Pancreas (tissue), 10 donors: ENCODE measurements around the gene EFCAB6. TPM values are rescaled to one million over a fixed set of nuclear protein-coding genes. Genes with fewer than 3 reads are reported as not detected.

Experiments
- ATAC-seq, 4 donors: fragments of 200-7000 bp; cut with Tn5 transposase; one replicate each; pipeline versions ENCODE4 v1.8.0 to v1.9.1; 2020; ENCODE audit warnings: mild to moderate bottlenecking in 4 of 4, moderate library complexity in 4 of 4
- DNase-seq, 6 donors: peaks; one replicate each; pipeline ENCODE4 v3.0.0-alpha.2; 2020
- FAIRE-seq: peaks from 2 replicates; lab custom pipeline; 2012; peaks lifted over from hg19 to GRCh38; lab: Jason Lieb, UNC
- H3K27ac ChIP-seq, 4 donors: fragments of 200-600 bp; sonication (generic); 1 replicate in 3 of 4; 2 replicates in 1 of 4; pipeline versions ENCODE4 v1.5.0 to v1.8.0; 2020
- H3K27me3 ChIP-seq, 4 donors: fragments of 200-600 bp; one replicate each; pipeline ENCODE4 v1.8.0; 2021
- H3K36me3 ChIP-seq, 3 donors: fragments of 200-600 bp; sonication (generic) in 1 of 3; one replicate each; pipeline versions ENCODE4 v1.5.0 to v1.8.0; 2020 to 2021
- H3K4me1 ChIP-seq, 3 donors: fragments of 200-600 bp; one replicate each; pipeline ENCODE4 v1.8.0; 2021
- H3K4me3 ChIP-seq, 4 donors: fragments of 200-600 bp; sonication (generic) in 2 of 4; one replicate each; pipeline versions ENCODE4 v1.5.0 to v1.8.0; 2020 to 2021
- H3K9me3 ChIP-seq, 4 donors: fragments of 200-600 bp; one replicate each; pipeline ENCODE4 v1.8.0; 2021
- WGBS, 2 donors: extraction: QIAGEN DNeasy Blood & Tissue Kit; methylation state at CpG; one replicate each; pipeline ENCODE4 v1.1.7; 2013; 5-methylcytosine and 5-hydroxymethylcytosine counted together
- intact Hi-C, 3 donors: fragments of 100-400 bp; cut with DNase I; formaldehyde crosslinking; loops; one replicate each; pipeline versions ENCODE4 v1.11.1 to v1.14.2; 2022
- polyA plus RNA-seq, 2 donors: library from polyadenylated mRNA; stranded (reverse); fragments of 200-250 nt; gene quantifications; one replicate each; pipeline ENCODE4 v1.2.3, GENCODE V29; 2013
- total RNA-seq, 6 donors: library from RNA; stranded (reverse); fragmentation: NEBNext Ultra II Directional in 4 of 6; extraction: Animal tissue kit (Norgen Biotek cat#: 25700) in 4 of 6; gene quantifications; one replicate each; pipeline versions ENCODE4 v1.2.1 to v1.2.4, GENCODE V29; 2021 to 2023
- TF ChIP-seq, protein P1 (sequence below), 4 donors: fragments of 200-600 bp; sonication (generic) in 3 of 4; IDR thresholded peaks; one replicate each; pipeline versions ENCODE4 v1.5.0 to v1.8.0; 2021; ENCODE audit warnings: antibody characterized with exemption in 4 of 4
- donor health status: healthy with polysubstance abuse.
- donor health status: DM: no; HTN: no; CAD: no; lungs with moderate emphysema.
- donor health status: DM: no; HTN: no; CAD: no.
- donor health status: control.
- donor health status: control.
- donor health status: Bipolar disorder and iron deficiency.
- donor health status: DM: yes; HTN: yes; CAD: no.
- donor health status: DM: no; HTN: no; CAD: no.
- donor health status: DM: no; HTN: no; CAD: no.
- donor health status: DM: yes; HTN: yes; CAD: no.

The EFCAB6 gene
- total and polyA plus RNA-seq, 8 donors = 1.6 to 3.4 (median 2.2) TPM

DNA sequence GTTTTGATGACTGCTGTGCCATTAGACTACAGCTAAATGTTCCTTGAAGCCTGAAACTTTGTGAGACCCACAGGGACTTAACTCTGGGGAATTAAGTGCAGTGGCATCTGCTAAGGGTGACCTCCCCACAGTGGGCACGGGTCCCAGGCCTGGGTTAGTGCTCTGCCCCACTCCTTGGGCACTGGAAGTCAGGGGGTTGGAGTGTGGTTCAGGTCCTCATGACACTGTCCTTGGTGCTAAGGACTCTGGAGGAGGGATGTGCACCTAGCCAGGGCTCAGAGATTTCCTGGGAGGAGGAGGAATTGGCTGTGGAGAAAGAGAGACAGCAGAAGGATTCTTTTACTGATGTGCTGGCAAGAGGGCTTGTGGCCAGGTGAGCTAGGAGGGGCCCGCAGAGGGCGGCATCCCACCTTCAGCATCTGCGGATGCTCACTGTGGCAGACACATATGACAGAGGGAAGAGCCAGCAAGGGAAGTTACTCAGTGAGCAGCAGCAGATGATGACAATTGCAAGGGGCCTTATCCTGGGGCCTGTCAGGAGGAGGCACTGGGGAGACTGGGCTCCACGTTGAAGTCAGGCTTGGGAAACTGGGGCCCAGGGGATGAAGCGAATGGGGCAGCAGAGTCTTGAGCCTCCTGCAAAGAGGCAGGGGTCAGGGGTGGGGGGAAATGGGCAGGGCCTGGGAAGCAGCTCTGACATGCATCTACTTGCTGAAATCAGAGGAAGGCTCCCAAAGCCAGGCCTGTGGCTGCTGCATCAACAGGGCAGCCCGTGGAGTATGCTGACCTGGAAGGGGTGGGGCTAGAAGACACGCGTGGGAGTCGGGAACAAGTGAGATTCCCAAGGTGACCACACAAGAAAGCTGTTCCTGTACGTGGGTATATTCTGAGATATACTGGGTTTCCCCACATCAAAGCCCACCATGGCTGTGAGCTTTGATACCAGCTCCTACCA, 256.3 kb downstream of the EFCAB6 start:
- 82 to 86% methylated on average over 11 of the region's 11 CpGs for WGBS, 2 donors
- DNase-seq = no peak

DNA sequence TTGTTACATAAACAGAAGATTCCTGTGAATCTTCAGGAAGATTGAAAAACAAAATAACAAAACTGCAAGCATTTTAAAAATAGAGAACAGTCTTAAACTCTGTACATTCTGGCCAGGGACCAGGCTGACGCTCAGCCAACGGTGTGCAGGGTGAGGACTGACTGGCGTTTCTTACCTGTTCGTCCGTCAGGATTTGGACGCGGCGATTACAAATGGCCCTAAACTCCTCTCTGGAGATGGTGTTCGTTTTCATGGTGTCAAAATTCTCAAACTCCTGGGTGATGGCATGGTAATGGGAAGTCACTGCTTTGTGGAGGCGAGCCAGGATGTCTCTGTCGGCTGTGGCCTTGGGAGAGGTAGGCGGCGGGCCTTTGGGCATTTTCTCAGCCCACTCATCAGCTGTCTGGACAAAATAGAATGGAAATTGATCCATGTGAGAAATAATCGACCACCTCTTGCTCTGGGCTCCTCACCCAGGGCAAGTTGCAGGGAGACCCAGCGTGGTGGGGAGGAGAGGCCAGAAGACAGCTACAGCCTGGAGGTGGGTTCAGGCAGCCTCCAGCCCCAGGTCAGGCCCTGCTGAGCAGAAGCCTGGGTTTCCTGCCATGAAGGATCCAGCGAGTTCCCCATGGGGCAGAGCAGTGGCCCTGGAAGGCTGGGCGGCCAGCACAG, 257.3 kb downstream of the EFCAB6 start:
- no peak for DNase-seq

More for the DNA sequence above, 256.3 kb downstream of the EFCAB6 start:
- TF ChIP-seq, protein P1, sequence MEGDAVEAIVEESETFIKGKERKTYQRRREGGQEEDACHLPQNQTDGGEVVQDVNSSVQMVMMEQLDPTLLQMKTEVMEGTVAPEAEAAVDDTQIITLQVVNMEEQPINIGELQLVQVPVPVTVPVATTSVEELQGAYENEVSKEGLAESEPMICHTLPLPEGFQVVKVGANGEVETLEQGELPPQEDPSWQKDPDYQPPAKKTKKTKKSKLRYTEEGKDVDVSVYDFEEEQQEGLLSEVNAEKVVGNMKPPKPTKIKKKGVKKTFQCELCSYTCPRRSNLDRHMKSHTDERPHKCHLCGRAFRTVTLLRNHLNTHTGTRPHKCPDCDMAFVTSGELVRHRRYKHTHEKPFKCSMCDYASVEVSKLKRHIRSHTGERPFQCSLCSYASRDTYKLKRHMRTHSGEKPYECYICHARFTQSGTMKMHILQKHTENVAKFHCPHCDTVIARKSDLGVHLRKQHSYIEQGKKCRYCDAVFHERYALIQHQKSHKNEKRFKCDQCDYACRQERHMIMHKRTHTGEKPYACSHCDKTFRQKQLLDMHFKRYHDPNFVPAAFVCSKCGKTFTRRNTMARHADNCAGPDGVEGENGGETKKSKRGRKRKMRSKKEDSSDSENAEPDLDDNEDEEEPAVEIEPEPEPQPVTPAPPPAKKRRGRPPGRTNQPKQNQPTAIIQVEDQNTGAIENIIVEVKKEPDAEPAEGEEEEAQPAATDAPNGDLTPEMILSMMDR (IDR thresholded peaks at IDR 0.05) = no peak
- Histone ChIP-seq H3K4me3 (no peak overlapping the region), H3K9me3 (no peaks in the 10 kb centered on the region), H3K4me1 (no peaks in the 10 kb centered on the region), H3K27ac (no peak overlapping the region), H3K36me3 (no peaks in the 10 kb centered on the region), H3K27me3 (no peaks in the 10 kb centered on the region)
- FAIRE-seq (no peak), ATAC-seq (no peak)
- intact Hi-C loops = no loop called here

DNA sequence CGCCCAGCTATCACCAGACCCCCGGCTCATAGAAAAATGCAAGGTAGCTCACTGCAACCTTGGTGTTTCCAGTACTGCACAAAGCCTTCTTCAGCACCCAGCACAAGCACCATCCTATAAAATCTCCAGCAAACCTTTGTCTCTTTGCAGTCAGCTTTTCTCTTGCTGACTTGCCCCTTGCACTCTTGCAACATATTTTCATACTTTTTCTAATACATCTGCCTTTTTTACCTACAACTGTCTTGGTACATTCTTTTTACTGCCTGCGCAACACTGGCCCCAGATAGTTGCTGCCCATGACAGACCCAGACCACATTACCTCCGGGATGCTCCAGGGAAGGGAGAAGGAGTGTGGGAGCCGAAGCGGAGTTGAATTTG, 257.9 kb downstream of the EFCAB6 start:
- no peaks in the 10 kb centered on the region for H3K27me3 ChIP-seq
- intact Hi-C loops = no loop called here
- H3K9me3 ChIP-seq = no peaks in the 10 kb centered on the region
- FAIRE-seq (no peak), DNase-seq (no peak), ATAC-seq (no peak)
- 92 to 94% methylated on average over 6 of the region's 6 CpGs for WGBS, 2 donors
- no peak overlapping the region for H3K4me3 ChIP-seq
- no peak overlapping the region for H3K27ac ChIP-seq
- TF ChIP-seq, protein P1 (IDR thresholded peaks at IDR 0.05) = no peak
- H3K4me1 ChIP-seq = no peaks in the 10 kb centered on the region
- H3K36me3 ChIP-seq = no peaks in the 10 kb centered on the region

More for the DNA sequence above, 257.3 kb downstream of the EFCAB6 start:
- intact Hi-C loops = no loop called here
- Histone ChIP-seq H3K9me3 (no peaks in the 10 kb centered on the region), H3K4me3 (no peak overlapping the region), H3K36me3 (no peaks in the 10 kb centered on the region), H3K27ac (no peak overlapping the region), H3K27me3 (no peaks in the 10 kb centered on the region), H3K4me1 (no peaks in the 10 kb centered on the region)
- FAIRE-seq = no peak
- WGBS, 2 donors = 87 to 93% methylated on average over 17 of the region's 17 CpGs
- no peak for ATAC-seq
- TF ChIP-seq, protein P1 (IDR thresholded peaks at IDR 0.05) = no peak

DNA sequence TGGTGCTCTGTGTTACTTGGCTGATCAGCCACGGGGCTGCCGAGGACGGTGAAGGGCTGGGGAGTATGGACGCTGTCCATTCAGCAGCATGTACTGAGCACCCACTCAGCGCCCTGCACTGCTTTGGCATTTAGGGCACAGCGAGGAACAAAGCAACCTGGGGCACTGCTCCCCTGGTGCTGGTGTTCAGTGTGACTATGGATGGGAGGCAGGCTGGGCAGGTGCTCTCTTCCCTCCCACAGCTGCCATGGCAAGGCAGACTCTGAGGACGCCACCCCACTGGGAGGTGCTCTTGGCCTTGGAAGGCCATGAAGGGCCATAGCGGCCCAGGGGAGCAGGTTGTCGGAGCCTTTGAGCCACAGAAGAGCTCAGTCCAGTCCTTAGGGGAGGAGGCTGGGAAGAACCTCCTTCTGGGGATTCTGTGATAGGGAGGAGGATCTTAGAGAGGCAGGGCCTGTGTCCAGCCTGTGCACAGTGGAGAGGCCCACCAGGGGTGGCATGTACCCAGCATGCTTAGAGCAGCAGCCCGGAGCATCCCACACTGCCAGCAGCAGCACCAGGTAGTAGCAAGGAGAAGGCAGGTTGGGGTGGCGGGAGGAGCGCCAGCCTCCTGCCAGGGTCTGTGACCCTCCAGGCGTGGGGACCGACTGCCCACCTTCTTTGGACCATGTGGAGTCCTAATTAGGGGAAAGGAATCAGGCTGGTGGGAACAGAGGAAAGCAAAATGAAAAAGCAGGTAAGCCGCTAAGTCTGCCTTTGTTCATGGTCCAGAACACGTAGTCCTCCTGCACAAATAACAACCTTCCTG, 258.4 kb downstream of the EFCAB6 start:
- no peaks in the 10 kb centered on the region for H3K9me3 ChIP-seq

More for the DNA sequence above, 258.4 kb downstream of the EFCAB6 start:
- Histone ChIP-seq H3K27ac (no peak overlapping the region), H3K4me1 (no peaks in the 10 kb centered on the region), H3K27me3 (no peaks in the 10 kb centered on the region), H3K36me3 (no peaks in the 10 kb centered on the region), H3K4me3 (no peak overlapping the region)
- no peak for ATAC-seq
- TF ChIP-seq, protein P1 (IDR thresholded peaks at IDR 0.05) = no peak
- intact Hi-C loops = no loop called here
- FAIRE-seq = no peak
- DNase-seq = no peak
- 92 to 96% methylated on average over 16 of the region's 16 CpGs for WGBS, 2 donors
